Liver (tissue), 9 donors: ENCODE data around the gene ACSL3. TPM values are rescaled to one million over a fixed set of nuclear protein-coding genes. Genes with fewer than 3 reads are reported as not detected.

ENCODE experiments used
- DNase-seq: peaks from one replicate; pipeline ENCODE4 v3.0.0-alpha.2; 2017; ENCODE audit warnings: low spot score
- H3K27ac ChIP-seq, 2 donors: one replicate each; pipeline ENCODE4 v1.7.0; 2013; ENCODE audit warnings: inconsistent platforms in 2 of 2, low read length in 2 of 2, control low read depth in 1 of 2, low read depth in 1 of 2, mild to moderate bottlenecking in 1 of 2
- H3K27me3 ChIP-seq, 4 donors: one replicate each; pipeline versions ENCODE4 v1.6.1 to v1.7.0; 2013; ENCODE audit warnings: low read length in 3 of 4, inconsistent platforms in 1 of 4, mild to moderate bottlenecking in 1 of 4, moderate library complexity in 1 of 4; ENCODE audit not compliant: control insufficient read depth in 4 of 4, insufficient read depth in 4 of 4
- H3K36me3 ChIP-seq, 4 donors: one replicate each; pipeline versions ENCODE4 v1.6.1 to v1.7.0; 2013; ENCODE audit warnings: low read length in 3 of 4, mild to moderate bottlenecking in 3 of 4, low read depth in 1 of 4, moderate library complexity in 1 of 4; ENCODE audit not compliant: control insufficient read depth in 4 of 4, insufficient read depth in 3 of 4
- H3K4me1 ChIP-seq, 4 donors: one replicate each; pipeline versions ENCODE4 v1.6.1 to v1.7.0; 2013; ENCODE audit warnings: low read length in 3 of 4, mild to moderate bottlenecking in 3 of 4, moderate library complexity in 1 of 4; ENCODE audit not compliant: control insufficient read depth in 4 of 4, insufficient read depth in 4 of 4
- H3K4me3 ChIP-seq, 3 donors: one replicate each; pipeline versions ENCODE4 v1.6.1 to v1.7.0; 2013; ENCODE audit warnings: low read length in 3 of 3, control low read depth in 1 of 3, low read depth in 1 of 3, mild to moderate bottlenecking in 1 of 3
- H3K9ac ChIP-seq, 2 donors: one replicate each; pipeline ENCODE4 v1.7.0; 2013; ENCODE audit warnings: low read length in 2 of 2, mild to moderate bottlenecking in 2 of 2, moderate library complexity in 2 of 2, control low read depth in 1 of 2, low read depth in 1 of 2
- H3K9me3 ChIP-seq, 4 donors: one replicate each; pipeline versions ENCODE4 v1.6.1 to v1.7.0; 2013; ENCODE audit warnings: low read length in 3 of 4; ENCODE audit not compliant: control insufficient read depth in 4 of 4
- ATF3 ChIP-seq: IDR thresholded peaks from 2 replicates; pipeline ENCODE4 v1.6.1; 2016; ENCODE audit warnings: antibody characterized with exemption
- EGR1 ChIP-seq, 2 donors: IDR thresholded peaks; 2 replicates each; pipeline ENCODE4 v1.6.1; 2016 to 2018; ENCODE audit warnings: antibody characterized with exemption in 2 of 2, low read depth in 2 of 2
- FOXA1 ChIP-seq: IDR thresholded peaks from 2 replicates; pipeline ENCODE4 v1.6.1; 2016; ENCODE audit warnings: antibody characterized with exemption
- FOXA2 ChIP-seq: IDR thresholded peaks from 2 replicates; pipeline ENCODE4 v1.6.1; 2016; ENCODE audit warnings: antibody characterized with exemption
- GABPA ChIP-seq, 2 donors: IDR thresholded peaks in 1 of 2; conservative IDR thresholded peaks in 1 of 2; 2 replicates each; pipeline ENCODE4 v1.6.1; 2016; ENCODE audit warnings: antibody characterized with exemption in 2 of 2, mild to moderate bottlenecking in 1 of 2, moderate library complexity in 1 of 2
- HNF4A ChIP-seq, 2 donors: conservative IDR thresholded peaks; 2 replicates each; pipeline ENCODE4 v1.6.1; 2016; ENCODE audit warnings: antibody characterized with exemption in 2 of 2, mild to moderate bottlenecking in 2 of 2
- HNF4G ChIP-seq: IDR thresholded peaks from 2 replicates; pipeline ENCODE4 v1.6.1; 2016; ENCODE audit warnings: antibody characterized with exemption
- JUND ChIP-seq, 2 donors: IDR thresholded peaks; 2 replicates each; pipeline ENCODE4 v1.6.1; 2016; ENCODE audit warnings: antibody characterized with exemption in 2 of 2
- MAX ChIP-seq: IDR thresholded peaks from 2 replicates; pipeline ENCODE4 v1.6.1; 2016; ENCODE audit warnings: antibody characterized with exemption
- NR2F2 ChIP-seq: IDR thresholded peaks from 2 replicates; pipeline ENCODE4 v1.6.1; 2016; ENCODE audit warnings: antibody characterized with exemption
- RAD21 ChIP-seq, 2 donors: IDR thresholded peaks; 2 replicates each; pipeline ENCODE4 v1.6.1; 2016; ENCODE audit warnings: antibody characterized with exemption in 2 of 2, mild to moderate bottlenecking in 2 of 2
- REST ChIP-seq: IDR thresholded peaks from 2 replicates; pipeline ENCODE4 v1.6.1; 2016; ENCODE audit warnings: antibody characterized with exemption, mild to moderate bottlenecking
- RXRA ChIP-seq, 2 donors: IDR thresholded peaks; 2 replicates each; pipeline ENCODE4 v1.6.1; 2017 to 2018; ENCODE audit warnings: antibody characterized with exemption in 2 of 2, mild to moderate bottlenecking in 1 of 2
- SP1 ChIP-seq: IDR thresholded peaks from 2 replicates; pipeline ENCODE4 v1.6.1; 2018; ENCODE audit warnings: antibody characterized with exemption, mild to moderate bottlenecking
- TAF1 ChIP-seq: conservative IDR thresholded peaks from 2 replicates; pipeline ENCODE4 v1.6.1; 2016; ENCODE audit warnings: antibody characterized with exemption, mild to moderate bottlenecking
- YY1 ChIP-seq: IDR thresholded peaks from 2 replicates; pipeline ENCODE4 v1.6.1; 2016; ENCODE audit warnings: antibody characterized with exemption, mild to moderate bottlenecking
- WGBS: extraction: QIAGEN DNeasy Blood & Tissue Kit; methylation state at CpG from one replicate; pipeline ENCODE4 v1.1.7; 2013; 5-methylcytosine and 5-hydroxymethylcytosine counted together
- polyA plus RNA-seq, 2 donors: library from polyadenylated mRNA; stranded (reverse) in 1 of 2; unstranded in 1 of 2; fragments of 200-250 nt in 1 of 2; fragments of >200 nt in 1 of 2; fragmentation: Nextera tagmentation in 1 of 2; extraction: Ambion mirVana in 1 of 2; gene quantifications; one replicate each; pipeline versions ENCODE4 v1.2.1 to v1.2.3, GENCODE V29; 2013 to 2015
- total RNA-seq, 2 donors: library from RNA; depleted of rRNA; stranded (reverse); fragments of >200 nt; gene quantifications; one replicate each; pipeline ENCODE4 v1.2.3, GENCODE V29; 2014
- TF ChIP-seq, protein P1 (sequence below): IDR thresholded peaks from 2 replicates; pipeline ENCODE4 v1.6.1; 2016; ENCODE audit warnings: antibody characterized with exemption
- TF ChIP-seq, protein P2 (sequence below): fragments of 150-350 bp; IDR thresholded peaks from 2 replicates; pipeline ENCODE4 v1.5.1; 2017; ENCODE audit warnings: improper control_type of control experiment, low read depth, low read length; ENCODE audit not compliant: missing input control
- donor health status: healthy.
- donor health status: healthy.
- donor health status: healthy.
- donor health status: healthy.
- donor health status: healthy.

The ACSL3 gene
- total and polyA plus RNA-seq, 4 donors: 22.2 to 66.6 (median 43.3) TPM

DNA sequence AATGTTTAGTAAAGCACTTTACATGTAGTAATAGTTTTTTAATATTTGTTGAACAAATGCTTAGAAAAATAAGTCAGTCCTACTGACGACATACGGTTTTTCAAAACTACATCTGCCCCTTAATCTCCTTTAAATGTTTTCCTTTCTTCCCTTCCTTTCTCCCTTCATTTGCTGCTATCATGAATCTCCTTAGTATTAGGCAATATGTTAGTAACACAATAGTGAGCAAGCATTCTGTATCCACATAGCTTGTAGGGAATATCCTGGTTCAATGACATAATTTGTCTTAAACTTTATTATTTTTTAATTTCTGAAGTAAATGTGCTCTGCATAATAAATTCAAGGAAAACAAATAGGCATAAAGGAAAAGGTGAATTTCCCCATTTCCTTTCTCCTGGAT, 79.1 kb downstream of the ACSL3 start:
- Histone ChIP-seq H3K4me3 (no peak overlapping the region), H3K4me1 (no peaks in the 10 kb centered on the region), H3K9ac (no peak overlapping the region), H3K36me3 (peaks cover 2 to 26% (median 21%) of the 10 kb centered on the region in 4 donors), H3K9me3 (peaks cover 0 to 4% (median 1%) of the 10 kb centered on the region in 4 donors), H3K27ac (no peak overlapping the region), H3K27me3 (no peaks in the 10 kb centered on the region)
- 99% methylated on average over 2 of the region's 2 CpGs for WGBS
- no peak for DNase-seq
- no peak for TF ChIP-seq TAF1
- TF ChIP-seq, protein P1, sequence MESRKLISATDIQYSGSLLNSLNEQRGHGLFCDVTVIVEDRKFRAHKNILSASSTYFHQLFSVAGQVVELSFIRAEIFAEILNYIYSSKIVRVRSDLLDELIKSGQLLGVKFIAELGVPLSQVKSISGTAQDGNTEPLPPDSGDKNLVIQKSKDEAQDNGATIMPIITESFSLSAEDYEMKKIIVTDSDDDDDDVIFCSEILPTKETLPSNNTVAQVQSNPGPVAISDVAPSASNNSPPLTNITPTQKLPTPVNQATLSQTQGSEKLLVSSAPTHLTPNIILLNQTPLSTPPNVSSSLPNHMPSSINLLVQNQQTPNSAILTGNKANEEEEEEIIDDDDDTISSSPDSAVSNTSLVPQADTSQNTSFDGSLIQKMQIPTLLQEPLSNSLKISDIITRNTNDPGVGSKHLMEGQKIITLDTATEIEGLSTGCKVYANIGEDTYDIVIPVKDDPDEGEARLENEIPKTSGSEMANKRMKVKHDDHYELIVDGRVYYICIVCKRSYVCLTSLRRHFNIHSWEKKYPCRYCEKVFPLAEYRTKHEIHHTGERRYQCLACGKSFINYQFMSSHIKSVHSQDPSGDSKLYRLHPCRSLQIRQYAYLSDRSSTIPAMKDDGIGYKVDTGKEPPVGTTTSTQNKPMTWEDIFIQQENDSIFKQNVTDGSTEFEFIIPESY: no peak
- no peak for TF ChIP-seq RXRA (IDR thresholded peaks at IDR 0.05)
- no peak for TF ChIP-seq EGR1 (IDR thresholded peaks at IDR 0.05; ENCODE audit: low read depth in 2 of 2)
- no peak for TF ChIP-seq HNF4A (conservative IDR thresholded peaks at IDR 0.05)
- no peak for TF ChIP-seq SP1
- no peak for TF ChIP-seq YY1
- TF ChIP-seq FOXA1: no peak
- no peak for TF ChIP-seq HNF4G
- TF ChIP-seq RAD21 (IDR thresholded peaks at IDR 0.05): no peak
- TF ChIP-seq FOXA2: no peak
- TF ChIP-seq REST: no peak
- no peak for TF ChIP-seq JUND (IDR thresholded peaks at IDR 0.05)

GRCh38 chr2:222941510-222942032, 80.7 kb downstream of the ACSL3 start:
- no peak for DNase-seq
- Histone ChIP-seq H3K4me3 (no peak overlapping the region), H3K4me1 (no peaks in the 10 kb centered on the region), H3K27ac (no peak overlapping the region), H3K9me3 (peaks cover 0 to 4% (median 1%) of the 10 kb centered on the region in 4 donors), H3K36me3 (peaks cover 0 to 15% (median 11%) of the 10 kb centered on the region in 4 donors), H3K27me3 (no peaks in the 10 kb centered on the region), H3K9ac (no peak overlapping the region)
- 96% methylated on average over 7 of the region's 7 CpGs for WGBS
- TF ChIP-seq SP1: no peak
- TF ChIP-seq REST: no peak
- no peak for TF ChIP-seq FOXA2
- no peak for TF ChIP-seq RXRA (IDR thresholded peaks at IDR 0.05)
- TF ChIP-seq HNF4A (conservative IDR thresholded peaks at IDR 0.05): no peak
- no peak for TF ChIP-seq TAF1
- TF ChIP-seq GABPA (IDR thresholded peaks at IDR 0.05 in 1 of 2, conservative IDR thresholded peaks at IDR 0.05 in 1 of 2): no peak
- TF ChIP-seq EGR1 (IDR thresholded peaks at IDR 0.05; ENCODE audit: low read depth in 2 of 2): no peak
- TF ChIP-seq NR2F2: no peak
- TF ChIP-seq HNF4G: no peak
- TF ChIP-seq YY1: no peak
- no peak for TF ChIP-seq FOXA1
- TF ChIP-seq, protein P1: no peak
- TF ChIP-seq RAD21 (IDR thresholded peaks at IDR 0.05): no peak
- no peak for TF ChIP-seq ATF3
- TF ChIP-seq, protein P2, sequence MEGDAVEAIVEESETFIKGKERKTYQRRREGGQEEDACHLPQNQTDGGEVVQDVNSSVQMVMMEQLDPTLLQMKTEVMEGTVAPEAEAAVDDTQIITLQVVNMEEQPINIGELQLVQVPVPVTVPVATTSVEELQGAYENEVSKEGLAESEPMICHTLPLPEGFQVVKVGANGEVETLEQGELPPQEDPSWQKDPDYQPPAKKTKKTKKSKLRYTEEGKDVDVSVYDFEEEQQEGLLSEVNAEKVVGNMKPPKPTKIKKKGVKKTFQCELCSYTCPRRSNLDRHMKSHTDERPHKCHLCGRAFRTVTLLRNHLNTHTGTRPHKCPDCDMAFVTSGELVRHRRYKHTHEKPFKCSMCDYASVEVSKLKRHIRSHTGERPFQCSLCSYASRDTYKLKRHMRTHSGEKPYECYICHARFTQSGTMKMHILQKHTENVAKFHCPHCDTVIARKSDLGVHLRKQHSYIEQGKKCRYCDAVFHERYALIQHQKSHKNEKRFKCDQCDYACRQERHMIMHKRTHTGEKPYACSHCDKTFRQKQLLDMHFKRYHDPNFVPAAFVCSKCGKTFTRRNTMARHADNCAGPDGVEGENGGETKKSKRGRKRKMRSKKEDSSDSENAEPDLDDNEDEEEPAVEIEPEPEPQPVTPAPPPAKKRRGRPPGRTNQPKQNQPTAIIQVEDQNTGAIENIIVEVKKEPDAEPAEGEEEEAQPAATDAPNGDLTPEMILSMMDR: no peak
- no peak for TF ChIP-seq MAX
